A673 (cell line): ENCODE data around the gene ROBO3. TPM values are rescaled to one million over a fixed set of nuclear protein-coding genes. Genes with fewer than 3 reads are reported as not detected.

Source experiments
- BruUV-seq: library from RNA; stranded (reverse); fragments of 400-500 nt; replicated peaks from 2 replicates; lab custom pipeline; 2021; lab: Mats Ljungman, UMichigan
- CTCF ChIA-PET: fragments of 300-600 bp; sonication (Branson Sonifier 250); formaldehyde crosslinking; loops from one replicate; lab custom pipeline; 2022; ENCODE audit warnings: antibody characterized with exemption; lab: Charles Lee
- POLR2A ChIA-PET: fragments of 300-600 bp; sonication (Branson Sonifier 250); formaldehyde crosslinking; loops from one replicate; lab custom pipeline; 2022; ENCODE audit warnings: antibody characterized with exemption; ENCODE audit not compliant: low non-redundant PET; lab: Charles Lee
- DNase-seq: peaks from one replicate; pipeline ENCODE4 v3.0.0-alpha.2; 2015; ENCODE audit warnings: low spot score
- H3K27ac ChIP-seq: fragments of 200-600 bp; sonication (generic); 2 replicates; pipeline ENCODE4 v1.5.1; 2016; ENCODE audit warnings: mixed run types, low read depth, mild to moderate bottlenecking, mixed read lengths, antibody characterized with exemption, low read length; ENCODE audit not compliant: poor library complexity, severe bottlenecking
- H3K27me3 ChIP-seq: fragments of 200-600 bp; sonication (generic); replicated peaks from 2 replicates; pipeline ENCODE4 v1.6.1; 2017; ENCODE audit warnings: mixed run types, low read depth, mild to moderate bottlenecking, mixed read lengths, antibody characterized with exemption, low read length; ENCODE audit not compliant: insufficient read depth, poor library complexity
- H3K36me3 ChIP-seq: fragments of 200-600 bp; sonication (generic); 2 replicates; pipeline ENCODE4 v1.6.1; 2016; ENCODE audit warnings: mixed run types, mild to moderate bottlenecking, mixed read lengths, antibody characterized with exemption, low read length; ENCODE audit not compliant: insufficient read depth, poor library complexity, severe bottlenecking
- H3K4me1 ChIP-seq: fragments of 200-600 bp; sonication (generic); 2 replicates; pipeline ENCODE4 v1.6.1; 2017; ENCODE audit warnings: mixed run types, mild to moderate bottlenecking, mixed read lengths, antibody characterized with exemption, low read length; ENCODE audit not compliant: insufficient read depth, poor library complexity, severe bottlenecking
- H3K4me3 ChIP-seq: fragments of 200-600 bp; sonication (generic); 2 replicates; pipeline ENCODE4 v1.5.1; 2016; ENCODE audit warnings: low read depth, mixed run types, mild to moderate bottlenecking, mixed read lengths, low read length; ENCODE audit not compliant: poor library complexity, severe bottlenecking
- H3K9me3 ChIP-seq: fragments of 200-600 bp; sonication (generic); 2 replicates; pipeline ENCODE4 v1.6.1; 2016; ENCODE audit warnings: mixed run types, low read depth, mild to moderate bottlenecking, mixed read lengths, antibody characterized with exemption, low read length; ENCODE audit not compliant: poor library complexity, severe bottlenecking
- EZH2 ChIP-seq: fragments of 200-600 bp; sonication (generic); IDR thresholded peaks from 2 replicates; pipeline ENCODE4 v1.6.1; 2017; ENCODE audit warnings: borderline replicate concordance, low read depth, mild to moderate bottlenecking, mixed read lengths, antibody characterized with exemption, low read length; ENCODE audit not compliant: poor library complexity, severe bottlenecking
- intact Hi-C: fragments of 100-400 bp; cut with micrococcal nuclease; formaldehyde crosslinking; loops from one replicate; pipeline ENCODE4 v1.10.0; 2022; ENCODE audit not compliant: unreplicated experiment
- total RNA-seq: library from RNA; stranded (reverse); gene quantifications from 2 replicates; pipeline ENCODE4 v1.2.3, GENCODE V29; 2021
- TF ChIP-seq, protein P1 (sequence below): fragments of 300-800, 200-600 bp; sonication (generic); conservative IDR thresholded peaks from 2 replicates; pipeline ENCODE4 v1.5.1; 2017; ENCODE audit warnings: low read depth, mild to moderate bottlenecking, antibody characterized with exemption, low read length, moderate library complexity, mixed read lengths

Gene ROBO3
- total RNA-seq, 1 experiment from 2014 or later, result 2.3 TPM

DNA sequence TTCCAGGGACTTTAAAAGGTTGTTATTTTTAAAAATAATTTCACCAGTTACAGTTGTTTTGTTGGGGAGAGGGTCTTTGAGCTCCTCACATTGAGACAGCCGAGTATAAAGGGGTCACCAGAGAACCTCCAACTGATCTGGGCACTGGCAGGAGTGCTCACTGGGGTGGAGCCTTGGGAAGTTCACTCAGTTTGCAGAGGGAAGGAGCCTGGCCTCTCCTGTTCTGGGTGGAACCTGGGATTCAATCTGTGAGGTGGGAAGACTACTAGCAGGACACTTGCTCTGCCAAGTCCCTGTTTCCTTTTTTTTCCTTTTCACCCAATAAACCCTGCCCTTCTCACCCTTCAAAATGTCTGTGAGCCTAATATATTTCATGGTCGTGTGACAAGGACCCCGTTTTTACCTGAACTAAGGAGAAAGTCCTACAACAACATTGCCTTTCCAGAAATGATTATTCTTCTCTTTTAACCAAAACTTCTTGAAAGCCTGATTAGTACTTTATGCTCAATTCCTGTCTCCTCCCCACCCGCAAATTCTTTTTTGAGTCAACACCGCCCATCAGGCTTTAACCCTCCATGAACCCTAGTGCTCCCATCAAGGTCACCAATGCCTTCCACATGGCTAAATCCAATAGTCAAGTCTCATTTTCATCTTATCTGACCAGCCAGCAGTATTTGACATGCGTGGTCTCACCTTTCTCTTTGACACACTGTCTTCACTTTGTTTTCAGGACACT is 43.1 kb upstream of the ROBO3 start:
- CTCF ChIA-PET, result no interaction called here
- Histone ChIP-seq H3K36me3 (no peaks in the 10 kb centered on the region), H3K27ac (no peak overlapping the region), H3K4me3 (no peak overlapping the region), H3K27me3 (no peaks in the 10 kb centered on the region), H3K4me1 (no peaks in the 10 kb centered on the region), H3K9me3 (no peaks in the 10 kb centered on the region)
- DNase-seq, result no peak
- intact Hi-C loops, result no loop called here
- BruUV-seq, result no TSS peak
- TF ChIP-seq EZH2, result no peak
- TF ChIP-seq, protein P1, sequence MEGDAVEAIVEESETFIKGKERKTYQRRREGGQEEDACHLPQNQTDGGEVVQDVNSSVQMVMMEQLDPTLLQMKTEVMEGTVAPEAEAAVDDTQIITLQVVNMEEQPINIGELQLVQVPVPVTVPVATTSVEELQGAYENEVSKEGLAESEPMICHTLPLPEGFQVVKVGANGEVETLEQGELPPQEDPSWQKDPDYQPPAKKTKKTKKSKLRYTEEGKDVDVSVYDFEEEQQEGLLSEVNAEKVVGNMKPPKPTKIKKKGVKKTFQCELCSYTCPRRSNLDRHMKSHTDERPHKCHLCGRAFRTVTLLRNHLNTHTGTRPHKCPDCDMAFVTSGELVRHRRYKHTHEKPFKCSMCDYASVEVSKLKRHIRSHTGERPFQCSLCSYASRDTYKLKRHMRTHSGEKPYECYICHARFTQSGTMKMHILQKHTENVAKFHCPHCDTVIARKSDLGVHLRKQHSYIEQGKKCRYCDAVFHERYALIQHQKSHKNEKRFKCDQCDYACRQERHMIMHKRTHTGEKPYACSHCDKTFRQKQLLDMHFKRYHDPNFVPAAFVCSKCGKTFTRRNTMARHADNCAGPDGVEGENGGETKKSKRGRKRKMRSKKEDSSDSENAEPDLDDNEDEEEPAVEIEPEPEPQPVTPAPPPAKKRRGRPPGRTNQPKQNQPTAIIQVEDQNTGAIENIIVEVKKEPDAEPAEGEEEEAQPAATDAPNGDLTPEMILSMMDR, result no peak
- POLR2A ChIA-PET, result no interaction called here

DNA sequence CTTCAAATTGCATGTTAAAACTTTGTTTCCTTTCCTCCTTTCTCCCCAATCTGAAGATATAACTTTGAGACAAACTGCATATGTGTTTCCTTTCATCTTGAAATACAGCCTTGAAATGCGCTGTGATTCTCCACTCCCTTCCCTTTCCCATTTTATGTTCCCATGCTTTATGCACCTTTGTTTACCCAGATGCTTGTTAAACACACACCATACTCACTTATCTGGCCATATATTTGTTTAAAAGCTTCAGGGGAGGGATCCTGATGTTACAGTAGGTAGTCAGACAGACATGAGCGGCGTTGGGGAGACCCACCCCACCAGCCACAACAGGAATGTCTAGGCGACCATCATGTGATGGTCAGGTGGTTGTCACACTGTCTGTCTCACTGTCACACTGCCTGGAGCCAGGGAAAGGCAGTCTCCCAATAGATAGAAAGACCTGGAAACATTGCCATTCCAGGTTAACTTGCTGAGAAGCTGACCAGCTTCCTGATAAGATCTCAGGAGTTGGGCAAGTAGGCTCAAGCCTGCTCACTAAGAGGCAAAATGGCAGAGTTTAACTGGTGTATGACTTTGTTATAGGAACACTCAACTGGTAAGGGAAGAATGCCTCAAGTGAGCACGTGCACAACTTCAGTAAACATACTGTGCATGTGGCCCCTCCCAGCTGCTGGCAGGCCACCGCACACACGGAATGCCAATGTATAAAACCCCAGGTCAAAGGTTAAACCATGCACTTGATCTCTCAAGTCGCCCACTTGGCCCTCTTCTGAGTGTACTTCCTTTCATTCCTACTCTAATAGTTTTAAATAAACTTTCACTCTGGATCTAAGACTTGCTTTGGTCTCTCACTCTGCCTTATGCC is 41.5 kb upstream of the ROBO3 start:
- TF ChIP-seq EZH2, result no peak
- TF ChIP-seq, protein P1, result no peak
- Histone ChIP-seq H3K27me3 (no peaks in the 10 kb centered on the region), H3K9me3 (no peaks in the 10 kb centered on the region), H3K4me1 (no peaks in the 10 kb centered on the region), H3K4me3 (no peak overlapping the region), H3K36me3 (no peaks in the 10 kb centered on the region), H3K27ac (no peak overlapping the region)
- intact Hi-C loops, result no loop called here
- ChIA-PET CTCF (no interaction called here), POLR2A (no interaction called here)
- no peak for DNase-seq
- BruUV-seq, result no TSS peak

DNA sequence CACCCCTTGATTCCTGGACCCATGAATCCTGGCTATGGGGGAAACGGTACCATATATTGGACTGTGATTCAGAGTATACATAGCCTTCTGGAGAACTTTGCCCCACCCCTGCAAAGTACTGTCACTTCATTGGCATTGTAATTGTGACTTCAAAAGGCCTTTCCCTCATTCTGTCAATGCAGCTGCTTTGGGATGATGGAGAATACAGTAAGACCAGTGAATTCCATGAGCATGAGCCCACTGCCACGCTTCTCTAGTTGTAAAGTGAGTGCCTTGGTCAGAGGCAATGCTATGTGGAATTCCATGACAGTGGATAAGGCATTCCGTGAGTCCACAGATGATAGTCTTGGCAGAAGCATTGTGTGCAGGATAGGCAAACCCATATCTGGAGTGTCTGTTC is 39.4 kb upstream of the ROBO3 start:
- Histone ChIP-seq H3K27ac (no peak overlapping the region), H3K4me3 (no peak overlapping the region), H3K4me1 (no peaks in the 10 kb centered on the region), H3K27me3 (no peaks in the 10 kb centered on the region), H3K36me3 (no peaks in the 10 kb centered on the region), H3K9me3 (no peaks in the 10 kb centered on the region)
- ChIA-PET CTCF (no interaction called here), POLR2A (no interaction called here)
- no peak for DNase-seq
- TF ChIP-seq, protein P1, result no peak
- TF ChIP-seq EZH2, result no peak
- BruUV-seq, result no TSS peak
- intact Hi-C loops, result no loop called here
